Measurements from ENCODE around the gene PCSK1.

DNA sequence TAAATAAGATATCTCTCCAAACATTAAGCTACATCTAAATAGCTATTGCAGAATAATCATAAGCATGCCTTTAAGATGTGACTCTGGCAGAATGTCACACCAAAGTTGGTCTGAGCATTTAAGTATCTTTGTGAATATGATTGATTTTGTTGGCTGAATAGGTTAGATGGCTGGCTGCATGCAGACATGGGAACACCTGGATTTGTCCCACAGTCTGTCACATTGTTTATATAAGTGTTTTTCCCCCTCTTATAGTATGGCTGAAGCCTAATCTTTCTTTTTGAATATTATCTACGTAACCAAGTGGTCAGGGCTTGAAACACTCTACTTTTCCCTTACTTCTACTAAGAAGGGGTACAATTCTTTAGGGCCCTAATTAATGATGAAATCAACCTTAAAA, 36.2 kb downstream of the PCSK1 start:
- TF ChIP-seq, protein P1, sequence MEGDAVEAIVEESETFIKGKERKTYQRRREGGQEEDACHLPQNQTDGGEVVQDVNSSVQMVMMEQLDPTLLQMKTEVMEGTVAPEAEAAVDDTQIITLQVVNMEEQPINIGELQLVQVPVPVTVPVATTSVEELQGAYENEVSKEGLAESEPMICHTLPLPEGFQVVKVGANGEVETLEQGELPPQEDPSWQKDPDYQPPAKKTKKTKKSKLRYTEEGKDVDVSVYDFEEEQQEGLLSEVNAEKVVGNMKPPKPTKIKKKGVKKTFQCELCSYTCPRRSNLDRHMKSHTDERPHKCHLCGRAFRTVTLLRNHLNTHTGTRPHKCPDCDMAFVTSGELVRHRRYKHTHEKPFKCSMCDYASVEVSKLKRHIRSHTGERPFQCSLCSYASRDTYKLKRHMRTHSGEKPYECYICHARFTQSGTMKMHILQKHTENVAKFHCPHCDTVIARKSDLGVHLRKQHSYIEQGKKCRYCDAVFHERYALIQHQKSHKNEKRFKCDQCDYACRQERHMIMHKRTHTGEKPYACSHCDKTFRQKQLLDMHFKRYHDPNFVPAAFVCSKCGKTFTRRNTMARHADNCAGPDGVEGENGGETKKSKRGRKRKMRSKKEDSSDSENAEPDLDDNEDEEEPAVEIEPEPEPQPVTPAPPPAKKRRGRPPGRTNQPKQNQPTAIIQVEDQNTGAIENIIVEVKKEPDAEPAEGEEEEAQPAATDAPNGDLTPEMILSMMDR (IDR thresholded peaks at IDR 0.05; ENCODE audit: extremely low read depth in 1 of 2, insufficient read depth in 1 of 2, low read depth in 1 of 2, low read length in 2 of 2): no peak
- no peak for TF ChIP-seq POLR2AphosphoS5 (IDR thresholded peaks at IDR 0.05; ENCODE audit: insufficient read depth, low read depth, low read length)
- TF ChIP-seq POLR2A (IDR thresholded peaks at IDR 0.05; ENCODE audit: low read depth, low read length): no peak
- TF ChIP-seq MYC (IDR thresholded peaks at IDR 0.05; ENCODE audit: low read depth, low read length): no peak
- TF ChIP-seq JUN (IDR thresholded peaks at IDR 0.05; ENCODE audit: borderline replicate concordance, insufficient read depth, insufficient read length, low read depth): no peak
- no peak for TF ChIP-seq EZH2 (IDR thresholded peaks at IDR 0.05; ENCODE audit: borderline replicate concordance, low read depth, low read length, severe bottlenecking)
- TF ChIP-seq GATA2 (IDR thresholded peaks at IDR 0.05; ENCODE audit: insufficient read depth, insufficient read length, low read depth, low read length): no peak
